Activated B cell treated with CpG ODN at 0.5 μM for 24 hours (primary cell): ENCODE results near the gene SEPTIN8. TPM values are rescaled to one million over a fixed set of nuclear protein-coding genes. Genes with fewer than 3 reads are reported as not detected.

Source experiments
- ATAC-seq: fragments of 200-7000 bp; cut with Tn5 transposase; one replicate; pipeline ENCODE4 v1.10.0; 2021; ENCODE audit warnings: low read depth, mild to moderate bottlenecking, moderate library complexity
- CTCF ChIA-PET: fragments of 350-600 bp; sonication (Branson Sonifier 250); formaldehyde crosslinking; loops from one replicate; lab custom pipeline; 2021; ENCODE audit warnings: antibody characterized with exemption; lab: Charles Lee
- POLR2A ChIA-PET: fragments of 350-600 bp; sonication (Branson Sonifier 250); formaldehyde crosslinking; loops from one replicate; lab custom pipeline; 2021; ENCODE audit warnings: antibody characterized with exemption; lab: Charles Lee
- DNase-seq: peaks from one replicate; pipeline ENCODE4 v3.0.0; 2022
- H3K27ac Mint-ChIP-seq: one replicate; pipeline ENCODE4 v1.8.0; 2020; ENCODE audit warnings: mixed read lengths
- H3K27me3 Mint-ChIP-seq: one replicate; pipeline ENCODE4 v1.8.0; 2021; ENCODE audit warnings: mixed read lengths
- H3K36me3 Mint-ChIP-seq: one replicate; pipeline ENCODE4 v1.8.0; 2021; ENCODE audit warnings: low read depth, mixed read lengths
- H3K4me1 Mint-ChIP-seq: one replicate; pipeline ENCODE4 v1.8.0; 2021; ENCODE audit warnings: mixed read lengths
- H3K4me3 Mint-ChIP-seq: one replicate; pipeline ENCODE4 v1.8.0; 2020; ENCODE audit warnings: mild to moderate bottlenecking, mixed read lengths
- H3K9me3 Mint-ChIP-seq: one replicate; pipeline ENCODE4 v1.8.0; 2020; ENCODE audit warnings: mixed read lengths
- intact Hi-C: fragments of 100-400 bp; cut with micrococcal nuclease; formaldehyde crosslinking; loops from one replicate; pipeline ENCODE4 v1.15.1; 2024
- total RNA-seq: library from RNA; stranded (reverse); gene quantifications from 2 replicates; pipeline ENCODE4 v1.2.3, GENCODE V29; 2022
- TF ChIP-seq, protein P1 (sequence below): fragments of 200-600 bp; IDR thresholded peaks from one replicate; pipeline ENCODE4 v1.8.0; 2022; ENCODE audit warnings: antibody characterized with exemption, mild to moderate bottlenecking

Gene SEPTIN8
- total RNA-seq, 1 donor from 2014 or later, result 7.3 TPM

DNA sequence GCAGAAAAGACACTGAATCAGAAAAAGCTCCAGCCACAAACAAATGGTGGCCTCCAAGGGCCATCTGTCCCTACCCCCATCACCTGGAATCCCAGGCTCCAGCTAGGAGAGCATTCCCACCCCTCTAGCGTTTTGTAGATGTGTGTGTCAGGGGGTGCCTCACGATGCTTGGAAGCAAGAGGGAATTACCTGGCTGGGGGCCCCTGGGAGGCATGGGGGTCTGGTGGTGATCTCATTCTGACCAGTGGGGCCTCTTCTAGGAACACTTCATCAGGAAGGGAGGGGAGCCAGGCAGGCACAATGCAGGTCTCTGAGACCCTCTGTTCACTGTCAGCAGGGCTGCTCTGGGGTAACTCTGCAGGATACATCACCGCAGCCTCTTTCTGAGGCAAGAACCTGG, 47.4 kb upstream of the SEPTIN8 start:
- DNase-seq, result no peak
- no peak overlapping the region for H3K27ac Mint-ChIP-seq
- no peak for ATAC-seq
- H3K4me3 Mint-ChIP-seq, result no peak overlapping the region
- intact Hi-C loops, result no loop called here
- peaks cover 43% of the 10 kb centered on the region for H3K27me3 Mint-ChIP-seq
- TF ChIP-seq, protein P1, sequence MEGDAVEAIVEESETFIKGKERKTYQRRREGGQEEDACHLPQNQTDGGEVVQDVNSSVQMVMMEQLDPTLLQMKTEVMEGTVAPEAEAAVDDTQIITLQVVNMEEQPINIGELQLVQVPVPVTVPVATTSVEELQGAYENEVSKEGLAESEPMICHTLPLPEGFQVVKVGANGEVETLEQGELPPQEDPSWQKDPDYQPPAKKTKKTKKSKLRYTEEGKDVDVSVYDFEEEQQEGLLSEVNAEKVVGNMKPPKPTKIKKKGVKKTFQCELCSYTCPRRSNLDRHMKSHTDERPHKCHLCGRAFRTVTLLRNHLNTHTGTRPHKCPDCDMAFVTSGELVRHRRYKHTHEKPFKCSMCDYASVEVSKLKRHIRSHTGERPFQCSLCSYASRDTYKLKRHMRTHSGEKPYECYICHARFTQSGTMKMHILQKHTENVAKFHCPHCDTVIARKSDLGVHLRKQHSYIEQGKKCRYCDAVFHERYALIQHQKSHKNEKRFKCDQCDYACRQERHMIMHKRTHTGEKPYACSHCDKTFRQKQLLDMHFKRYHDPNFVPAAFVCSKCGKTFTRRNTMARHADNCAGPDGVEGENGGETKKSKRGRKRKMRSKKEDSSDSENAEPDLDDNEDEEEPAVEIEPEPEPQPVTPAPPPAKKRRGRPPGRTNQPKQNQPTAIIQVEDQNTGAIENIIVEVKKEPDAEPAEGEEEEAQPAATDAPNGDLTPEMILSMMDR, result no peak
- H3K4me1 Mint-ChIP-seq, result peaks cover 14% of the 10 kb centered on the region
- POLR2A ChIA-PET, result interaction anchor here (0.6 kb wide), 1 partner anchor 34 kb away, joined by 5 read pairs; no protein-coding TSS in a partner anchor
- H3K9me3 Mint-ChIP-seq, result no peaks in the 10 kb centered on the region
- H3K36me3 Mint-ChIP-seq, result no peaks in the 10 kb centered on the region
- CTCF ChIA-PET, result no interaction called here

DNA sequence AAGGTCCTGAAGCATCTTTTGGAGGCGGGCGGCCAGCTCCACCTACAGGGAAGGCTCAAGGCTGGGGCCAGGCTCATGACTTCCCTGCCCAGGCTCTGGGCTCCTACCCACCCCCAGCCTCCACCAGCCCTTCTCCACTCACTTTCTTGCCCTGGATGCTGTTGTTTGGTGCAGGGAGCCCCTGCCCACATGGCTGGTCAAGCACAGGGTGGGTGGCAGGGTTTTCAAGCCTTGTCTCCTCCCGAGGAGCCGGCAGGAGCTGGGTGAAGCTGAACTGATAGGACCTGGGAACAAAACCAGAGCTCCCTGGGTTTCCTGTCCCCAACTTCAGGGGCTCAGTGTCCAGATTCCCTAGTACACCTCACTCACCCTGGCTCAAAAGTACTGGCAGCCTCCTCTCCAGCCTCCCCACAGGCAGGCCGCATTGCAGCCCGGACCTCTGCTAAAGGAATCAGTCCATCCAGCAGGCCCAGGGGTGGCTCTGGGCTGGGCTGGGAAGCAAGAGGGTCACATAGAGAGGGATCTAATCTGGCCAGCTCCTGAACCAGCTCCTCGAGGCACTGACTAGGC, 46.5 kb upstream of the SEPTIN8 start:
- no peaks in the 10 kb centered on the region for H3K9me3 Mint-ChIP-seq
- POLR2A ChIA-PET, result interaction anchor here (0.6 kb wide), 1 partner anchor 34 kb away, joined by 5 read pairs; no protein-coding TSS in a partner anchor
- peaks cover 12% of the 10 kb centered on the region for H3K4me1 Mint-ChIP-seq
- H3K4me3 Mint-ChIP-seq, result no peak overlapping the region
- intact Hi-C loops, result no loop called here
- no peaks in the 10 kb centered on the region for H3K36me3 Mint-ChIP-seq
- H3K27me3 Mint-ChIP-seq, result peaks cover 44% of the 10 kb centered on the region
- DNase-seq (no peak), ATAC-seq (no peak)
- CTCF ChIA-PET, result no interaction called here
- TF ChIP-seq, protein P1, result no peak
- peak overlapping the region; percentile 41 for H3K27ac Mint-ChIP-seq

DNA sequence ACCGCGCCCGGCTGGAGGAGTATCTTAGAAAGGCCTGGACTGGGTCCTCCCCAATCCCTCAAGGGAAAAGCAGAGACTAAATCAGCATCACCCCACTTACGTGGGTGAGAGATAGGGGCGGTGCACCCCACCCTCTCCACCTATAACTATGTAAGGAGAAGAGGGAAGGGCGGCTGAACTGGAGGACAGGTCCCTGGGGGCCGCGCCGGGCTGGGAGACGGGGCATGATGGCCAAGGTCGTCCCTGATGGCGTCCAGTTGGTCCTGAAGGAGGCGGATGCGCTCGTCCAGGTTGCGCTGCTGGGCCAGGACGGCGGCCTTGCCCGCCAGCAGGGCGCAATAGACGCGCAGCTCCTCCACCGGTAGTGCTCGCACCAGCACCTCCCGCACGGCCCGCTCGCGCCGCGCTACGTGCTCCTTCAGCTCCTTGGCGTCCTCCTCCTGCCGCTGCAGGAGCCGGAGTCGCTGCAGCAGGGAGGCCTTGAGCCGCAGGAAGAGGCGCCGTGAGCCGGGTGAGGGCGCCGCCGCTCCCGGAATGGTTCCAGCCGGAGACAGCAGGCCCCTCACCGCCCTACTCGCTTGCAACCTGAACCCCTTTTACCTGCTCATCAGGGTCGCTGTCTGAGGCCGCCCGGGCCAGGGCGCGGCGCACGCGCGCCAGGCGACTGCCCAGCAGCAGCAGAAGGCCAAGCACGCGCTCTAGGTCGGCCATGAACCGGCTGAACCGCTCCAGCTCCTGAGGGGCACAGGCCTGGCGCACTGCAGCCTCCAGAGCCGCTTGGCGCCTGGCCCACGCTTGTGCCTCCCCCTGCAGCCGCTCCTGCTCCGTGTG, 45.8 kb upstream of the SEPTIN8 start:
- Mint-ChIP-seq H3K36me3 (no peaks in the 10 kb centered on the region), H3K9me3 (no peaks in the 10 kb centered on the region), H3K27me3 (peaks cover 40% of the 10 kb centered on the region), H3K4me3 (no peak overlapping the region), H3K4me1 (peaks cover 12% of the 10 kb centered on the region), H3K27ac (no peak overlapping the region)
- TF ChIP-seq, protein P1, result no peak
- no peak for DNase-seq
- no peak for ATAC-seq
- ChIA-PET POLR2A (no interaction called here), CTCF (no interaction called here)
- intact Hi-C loops, result no loop called here

DNA sequence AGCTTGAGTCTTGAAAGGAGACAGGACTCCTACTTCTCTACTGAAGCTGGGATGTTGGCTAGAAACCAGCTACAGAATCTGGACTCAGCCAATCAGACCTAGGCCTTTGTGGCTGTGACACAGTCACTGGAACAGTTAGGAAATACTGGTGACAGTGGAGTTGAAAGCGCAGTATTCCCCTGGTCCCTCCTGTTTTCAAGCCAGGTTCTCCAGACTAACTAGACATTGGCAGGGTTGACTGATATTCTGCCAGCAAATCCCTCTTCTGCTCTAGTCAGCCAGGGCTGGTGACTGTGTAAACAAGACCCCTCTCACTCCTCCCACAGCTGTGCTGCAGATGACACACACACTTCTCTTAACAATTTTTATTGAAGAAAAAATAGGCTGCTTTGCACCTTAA, 44.8 kb upstream of the SEPTIN8 start:
- POLR2A ChIA-PET, result no interaction called here
- TF ChIP-seq, protein P1, result no peak
- Mint-ChIP-seq H3K9me3 (no peaks in the 10 kb centered on the region), H3K36me3 (no peaks in the 10 kb centered on the region), H3K27me3 (peaks cover 31% of the 10 kb centered on the region), H3K4me3 (no peak overlapping the region), H3K4me1 (peaks cover 12% of the 10 kb centered on the region), H3K27ac (no peak overlapping the region)
- ATAC-seq, result no peak
- intact Hi-C loops, result loop anchor here (2.0 kb wide), 2 partner anchors 75 to 321 kb away; partner anchors contain the start of gene CCNI2
- CTCF ChIA-PET, result interaction anchor here (2.1 to 3.6 kb wide), 3 partner anchors 13 to 435 kb away, joined by 6 to 31 read pairs (median 9); partner anchors contain the start of gene IRF1
- no peak for DNase-seq

DNA sequence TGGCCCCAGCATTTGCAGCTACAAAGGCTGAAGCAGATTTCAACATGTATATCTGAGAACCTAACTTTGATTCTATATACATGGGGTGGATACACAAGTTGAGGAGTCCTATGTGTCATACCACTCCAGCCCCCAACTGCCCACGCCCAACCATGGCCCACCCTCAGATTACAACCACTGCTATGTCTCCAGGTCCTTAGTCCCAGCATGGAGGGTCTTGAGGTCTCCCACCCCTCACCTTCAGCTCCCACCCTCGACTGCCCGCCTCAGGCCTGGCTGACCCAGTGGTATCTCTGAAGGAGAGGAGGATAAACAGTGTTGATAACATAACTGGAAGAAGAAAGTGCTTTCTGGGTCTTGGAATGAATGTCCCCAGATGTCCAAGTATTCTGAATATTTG, 44.3 kb upstream of the SEPTIN8 start:
- ATAC-seq (no peak), DNase-seq (no peak)
- CTCF ChIA-PET, result interaction anchor here (1.2 to 3.6 kb wide), 8 partner anchors 14 to 583 kb away, joined by 3 to 31 read pairs (median 8); partner anchors contain the start of gene IRF1
- Mint-ChIP-seq H3K9me3 (no peaks in the 10 kb centered on the region), H3K4me3 (no peak overlapping the region), H3K36me3 (no peaks in the 10 kb centered on the region), H3K4me1 (peaks cover 12% of the 10 kb centered on the region), H3K27ac (no peak overlapping the region), H3K27me3 (peaks cover 27% of the 10 kb centered on the region)
- TF ChIP-seq, protein P1, result no peak
- POLR2A ChIA-PET, result no interaction called here
- intact Hi-C loops, result loop anchor here (2.0 kb wide), 2 partner anchors 75 to 321 kb away; partner anchors contain the start of gene CCNI2
